ENCODE measurements around the gene GARIN3.
"Not testable (repeated sequence)": the region's sequence is repeated elsewhere in the genome, so short reads cannot be mapped to it uniquely, and the experiment has no call there.

GARIN3 gene

DNA sequence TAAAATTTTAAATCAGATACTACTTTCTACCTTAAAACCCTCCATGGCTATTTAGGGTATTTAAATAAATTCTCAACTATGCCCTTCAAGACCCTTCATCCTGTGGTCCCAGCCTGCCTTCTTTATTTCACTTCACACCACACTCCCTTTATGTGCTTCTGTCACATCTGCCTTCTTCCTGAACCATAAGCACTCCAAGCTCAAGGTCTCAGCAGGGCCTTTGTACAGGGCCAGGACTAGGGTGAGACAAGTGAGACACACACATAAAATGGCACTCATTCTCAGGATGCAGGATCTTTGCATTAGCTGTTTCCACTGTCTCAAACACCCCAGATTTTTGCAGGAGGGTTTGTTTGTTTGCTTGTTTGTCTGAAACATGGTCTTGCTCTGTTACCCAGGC lies 22.2 kb upstream of the GARIN3 start:
- no peak overlapping the region for H3K18ac ChIP-seq (ENCODE audit: low read length)
- no peak overlapping the region for H4K91ac ChIP-seq (ENCODE audit: low read depth, low read length)
- H2AFZ ChIP-seq (ENCODE audit: insufficient read depth, low read length, poor library complexity): no peak overlapping the region
- H4K8ac ChIP-seq (ENCODE audit: low read depth, low read length): no peak overlapping the region
- no peaks in the 10 kb centered on the region for H3K27me3 ChIP-seq (ENCODE audit: insufficient read depth, low read length)
- no peaks in the 10 kb centered on the region for H3K4me1 ChIP-seq (ENCODE audit: control insufficient read depth in 1 of 2, insufficient read depth in 2 of 2, low read length in 2 of 2)
- H2BK5ac ChIP-seq (ENCODE audit: low read depth, low read length, poor library complexity): no peak overlapping the region
- no peak overlapping the region for H3K9ac ChIP-seq (ENCODE audit: low read length)
- no peak overlapping the region for H2BK120ac ChIP-seq (ENCODE audit: insufficient read depth, low read length, poor library complexity)
- H3K23ac ChIP-seq (ENCODE audit: low read length): no peak overlapping the region
- no peak overlapping the region for H3K4ac ChIP-seq (ENCODE audit: low read depth, low read length)
- no peak overlapping the region for H3K14ac ChIP-seq (ENCODE audit: low read length)
- no peak for DNase-seq
- no peak overlapping the region for H3K27ac ChIP-seq (ENCODE audit: low read depth, low read length)
- no peak overlapping the region for H2BK12ac ChIP-seq (ENCODE audit: low read length)
- no peaks in the 10 kb centered on the region for H3K79me1 ChIP-seq (ENCODE audit: low read length)
- no peak overlapping the region for H3K4me3 ChIP-seq (ENCODE audit: low read depth, low read length)
- no peak overlapping the region for H3K4me2 ChIP-seq (ENCODE audit: low read length)
- H3K9me3 ChIP-seq (ENCODE audit: insufficient read depth, low read depth, low read length): no peaks in the 10 kb centered on the region
- H3K36me3 ChIP-seq (ENCODE audit: control insufficient read depth in 1 of 2, insufficient read depth in 2 of 2, low read length in 2 of 2): no peaks in the 10 kb centered on the region
- no peak overlapping the region for H4K12ac ChIP-seq (ENCODE audit: low read depth, low read length)
- no peaks in the 10 kb centered on the region for H3K79me2 ChIP-seq (ENCODE audit: control insufficient read depth, insufficient read depth, low read length, poor library complexity)
- no peak overlapping the region for H2AK5ac ChIP-seq (ENCODE audit: low read length)

GRCh38 chr5:157187046-157187754 lies 21.1 kb upstream of the GARIN3 start:
- H2BK5ac ChIP-seq (ENCODE audit: low read depth, low read length, poor library complexity): no peak overlapping the region
- no peaks in the 10 kb centered on the region for H3K4me1 ChIP-seq (ENCODE audit: control insufficient read depth in 1 of 2, insufficient read depth in 2 of 2, low read length in 2 of 2)
- no peaks in the 10 kb centered on the region for H3K9me3 ChIP-seq (ENCODE audit: insufficient read depth, low read depth, low read length)
- no peak overlapping the region for H3K14ac ChIP-seq (ENCODE audit: low read length)
- no peak overlapping the region for H3K9ac ChIP-seq (ENCODE audit: low read length)
- H2BK12ac ChIP-seq (ENCODE audit: low read length): no peak overlapping the region
- H2BK120ac ChIP-seq (ENCODE audit: insufficient read depth, low read length, poor library complexity): no peak overlapping the region
- no peak overlapping the region for H3K27ac ChIP-seq (ENCODE audit: low read depth, low read length)
- H3K36me3 ChIP-seq (ENCODE audit: control insufficient read depth in 1 of 2, insufficient read depth in 2 of 2, low read length in 2 of 2): no peaks in the 10 kb centered on the region
- H2AK5ac ChIP-seq (ENCODE audit: low read length): no peak overlapping the region
- no peak overlapping the region for H4K12ac ChIP-seq (ENCODE audit: low read depth, low read length)
- H4K8ac ChIP-seq (ENCODE audit: low read depth, low read length): no peak overlapping the region
- no peak overlapping the region for H3K4ac ChIP-seq (ENCODE audit: low read depth, low read length)
- H3K23ac ChIP-seq (ENCODE audit: low read length): no peak overlapping the region
- no peak overlapping the region for H3K4me2 ChIP-seq (ENCODE audit: low read length)
- no peaks in the 10 kb centered on the region for H3K79me2 ChIP-seq (ENCODE audit: control insufficient read depth, insufficient read depth, low read length, poor library complexity)
- H4K91ac ChIP-seq (ENCODE audit: low read depth, low read length): no peak overlapping the region
- H3K4me3 ChIP-seq (ENCODE audit: low read depth, low read length): no peak overlapping the region
- no peaks in the 10 kb centered on the region for H3K27me3 ChIP-seq (ENCODE audit: insufficient read depth, low read length)
- no peak for DNase-seq
- no CpG with 5 or more reads among the region's 5 CpGs for WGBS (ENCODE audit: extremely low coverage, insufficient coverage, insufficient read length)
- H3K79me1 ChIP-seq (ENCODE audit: low read length): no peaks in the 10 kb centered on the region
- no peak overlapping the region for H2AFZ ChIP-seq (ENCODE audit: insufficient read depth, low read length, poor library complexity)
- H3K18ac ChIP-seq (ENCODE audit: low read length): no peak overlapping the region

DNA sequence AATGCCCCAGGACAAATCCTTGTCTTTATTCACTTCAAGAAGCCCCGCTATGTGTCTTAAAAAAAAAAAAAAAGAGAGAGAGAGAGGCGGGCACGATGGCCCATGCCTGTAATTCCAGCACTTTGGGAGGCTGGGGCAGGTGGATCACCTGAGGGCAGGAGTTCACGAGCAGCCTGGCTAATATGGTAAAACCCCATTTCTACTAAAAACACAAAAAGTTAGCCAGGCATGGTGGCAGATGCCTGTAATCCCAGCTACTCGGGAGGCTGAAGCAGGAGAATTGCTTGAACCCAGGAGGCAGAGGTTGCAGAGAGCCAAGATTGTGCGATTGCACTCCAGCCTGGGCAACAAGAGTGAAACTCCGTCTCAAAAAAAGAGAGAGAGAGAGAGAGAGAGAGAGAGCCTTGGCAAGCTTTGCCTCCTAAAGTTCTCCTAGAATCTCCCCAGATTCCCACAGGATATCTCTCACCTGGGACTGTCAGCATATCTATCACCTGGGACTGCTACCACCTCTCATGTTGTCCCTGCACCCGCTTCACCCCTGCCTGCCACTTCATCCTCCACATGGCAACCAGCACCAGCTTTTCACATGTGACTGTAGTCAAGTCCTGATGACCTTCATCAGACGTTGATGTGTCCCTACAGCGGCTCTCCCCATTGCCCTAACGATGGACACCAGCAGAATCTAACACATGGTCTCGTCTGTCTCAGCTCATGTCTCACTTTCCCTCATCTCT lies 20.4 kb upstream of the GARIN3 start:
- no peaks in the 10 kb centered on the region for H3K79me2 ChIP-seq (ENCODE audit: control insufficient read depth, insufficient read depth, low read length, poor library complexity)
- no peak overlapping the region for H4K12ac ChIP-seq (ENCODE audit: low read depth, low read length)
- no peak overlapping the region for H2BK5ac ChIP-seq (ENCODE audit: low read depth, low read length, poor library complexity)

DNA sequence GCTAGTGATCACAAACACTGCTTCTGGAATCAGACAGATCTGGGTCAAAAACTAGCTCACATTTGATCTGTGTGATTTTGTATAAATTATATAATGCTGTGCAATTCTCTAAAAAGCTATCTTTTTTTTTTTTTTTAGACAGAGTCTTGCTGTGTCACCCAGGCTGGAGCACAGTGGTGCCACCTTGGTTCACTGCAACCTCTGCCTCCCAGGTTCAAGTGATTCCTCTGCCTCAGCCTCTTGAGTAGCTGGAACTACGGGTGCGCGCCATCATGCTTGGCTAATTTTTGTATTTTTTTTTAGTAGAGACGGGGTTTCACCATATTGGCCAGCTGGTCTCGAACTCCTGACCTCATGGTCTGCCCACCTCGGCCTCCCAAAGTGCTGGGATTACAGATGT lies 19.1 kb upstream of the GARIN3 start:
- H3K79me2 ChIP-seq (ENCODE audit: control insufficient read depth, insufficient read depth, low read length, poor library complexity); H4K8ac ChIP-seq (ENCODE audit: low read depth, low read length); H3K36me3 ChIP-seq (ENCODE audit: control insufficient read depth in 1 of 2, insufficient read depth in 2 of 2, low read length in 2 of 2); H3K4ac ChIP-seq (ENCODE audit: low read depth, low read length); H3K14ac ChIP-seq (ENCODE audit: low read length); H2BK120ac ChIP-seq (ENCODE audit: insufficient read depth, low read length, poor library complexity); H3K79me1 ChIP-seq (ENCODE audit: low read length); H3K23ac ChIP-seq (ENCODE audit: low read length); H2BK5ac ChIP-seq (ENCODE audit: low read depth, low read length, poor library complexity); H4K91ac ChIP-seq (ENCODE audit: low read depth, low read length); H2BK12ac ChIP-seq (ENCODE audit: low read length); H3K4me2 ChIP-seq (ENCODE audit: low read length); H2AFZ ChIP-seq (ENCODE audit: insufficient read depth, low read length, poor library complexity); H3K4me1 ChIP-seq (ENCODE audit: control insufficient read depth in 1 of 2, insufficient read depth in 2 of 2, low read length in 2 of 2); H3K9me3 ChIP-seq (ENCODE audit: insufficient read depth, low read depth, low read length); H3K27me3 ChIP-seq (ENCODE audit: insufficient read depth, low read length); H2AK5ac ChIP-seq (ENCODE audit: low read length); H4K12ac ChIP-seq (ENCODE audit: low read depth, low read length); H3K18ac ChIP-seq (ENCODE audit: low read length); H3K27ac ChIP-seq (ENCODE audit: low read depth, low read length); DNase-seq; H3K4me3 ChIP-seq (ENCODE audit: low read depth, low read length); H3K9ac ChIP-seq (ENCODE audit: low read length): not testable (repeated sequence)
- no CpG with 5 or more reads among the region's 6 CpGs for WGBS (ENCODE audit: extremely low coverage, insufficient coverage, insufficient read length)

More for the DNA sequence above, 20.4 kb upstream of the GARIN3 start:
- H3K4me2 ChIP-seq (ENCODE audit: low read length): no peak overlapping the region
- H2AFZ ChIP-seq (ENCODE audit: insufficient read depth, low read length, poor library complexity): no peak overlapping the region
- WGBS (ENCODE audit: extremely low coverage, insufficient coverage, insufficient read length): no CpG with 5 or more reads among the region's 12 CpGs
- no peak overlapping the region for H3K27ac ChIP-seq (ENCODE audit: low read depth, low read length)
- no peak for DNase-seq
- no peak overlapping the region for H3K4me3 ChIP-seq (ENCODE audit: low read depth, low read length)
- no peak overlapping the region for H3K4ac ChIP-seq (ENCODE audit: low read depth, low read length)
- no peak overlapping the region for H3K18ac ChIP-seq (ENCODE audit: low read length)
- H4K91ac ChIP-seq (ENCODE audit: low read depth, low read length): no peak overlapping the region
- no peaks in the 10 kb centered on the region for H3K27me3 ChIP-seq (ENCODE audit: insufficient read depth, low read length)
- H3K4me1 ChIP-seq (ENCODE audit: control insufficient read depth in 1 of 2, insufficient read depth in 2 of 2, low read length in 2 of 2): no peaks in the 10 kb centered on the region
- H3K14ac ChIP-seq (ENCODE audit: low read length): no peak overlapping the region
- no peaks in the 10 kb centered on the region for H3K79me1 ChIP-seq (ENCODE audit: low read length)
- no peak overlapping the region for H4K8ac ChIP-seq (ENCODE audit: low read depth, low read length)
- H2BK120ac ChIP-seq (ENCODE audit: insufficient read depth, low read length, poor library complexity): no peak overlapping the region
- H3K9ac ChIP-seq (ENCODE audit: low read length): no peak overlapping the region
- H3K9me3 ChIP-seq (ENCODE audit: insufficient read depth, low read depth, low read length): no peaks in the 10 kb centered on the region
- no peaks in the 10 kb centered on the region for H3K36me3 ChIP-seq (ENCODE audit: control insufficient read depth in 1 of 2, insufficient read depth in 2 of 2, low read length in 2 of 2)
- H2BK12ac ChIP-seq (ENCODE audit: low read length): no peak overlapping the region
- no peak overlapping the region for H2AK5ac ChIP-seq (ENCODE audit: low read length)
- H3K23ac ChIP-seq (ENCODE audit: low read length): no peak overlapping the region
